ENCODE data around the gene TMEM245.

The TMEM245 gene

GRCh38 chr9:109119439-109120203 is at the start of gene TMEM245:
Gene TMEM245, minus strand, starts transcription at chr9:109119947. Its CDS starts 34 bp downstream, at chr9:109119913.
- TF ChIP-seq POLR2A (IDR thresholded peaks at IDR 0.05; ENCODE audit: low read length) (peak; percentile 90), GATA1 (IDR thresholded peaks at IDR 0.05; ENCODE audit: low read depth, low read length) (no peak)
- DNase-seq = peak; percentile 98 to 99

- peak in 1 of 2 experiments; percentile 31 for DNase-seq
- TF ChIP-seq GATA1 (IDR thresholded peaks at IDR 0.05; ENCODE audit: low read depth, low read length) (no peak), POLR2A (IDR thresholded peaks at IDR 0.05; ENCODE audit: low read length) (no peak)
Observed at GRCh38 chr9:109168170-109168569, 48.4 kb upstream of the TMEM245 start.

- TF ChIP-seq GATA1 (IDR thresholded peaks at IDR 0.05; ENCODE audit: low read depth, low read length) (no peak), POLR2A (IDR thresholded peaks at IDR 0.05; ENCODE audit: low read length) (no peak)
Observed at GRCh38 chr9:109167716-109168115, 48.0 kb upstream of the TMEM245 start.

GRCh38 chr9:109166771-109167601 is 47.2 kb upstream of the TMEM245 start, which contains the start of gene FRRS1L:
Gene FRRS1L, minus strand, starts transcription at chr9:109167249. Its CDS starts 111 bp downstream, at chr9:109167138.
- DNase-seq = peak; percentile 62 to 65
- TF ChIP-seq GATA1 (IDR thresholded peaks at IDR 0.05; ENCODE audit: low read depth, low read length) = no peak
- TF ChIP-seq POLR2A (IDR thresholded peaks at IDR 0.05; ENCODE audit: low read length) = no peak

More at GRCh38 chr9:109167716-109168115, 48.0 kb upstream of the TMEM245 start:
- DNase-seq = no peak

GRCh38 chr9:109166171-109166770 is 46.5 kb upstream of the TMEM245 start:
- TF ChIP-seq GATA1 (IDR thresholded peaks at IDR 0.05; ENCODE audit: low read depth, low read length) = no peak
- TF ChIP-seq POLR2A (IDR thresholded peaks at IDR 0.05; ENCODE audit: low read length) = no peak
- peak; percentile 17 to 42 for DNase-seq

- TF ChIP-seq GATA1 (IDR thresholded peaks at IDR 0.05; ENCODE audit: low read depth, low read length) (no peak), POLR2A (IDR thresholded peaks at IDR 0.05; ENCODE audit: low read length) (no peak)
- DNase-seq = no peak
Observed at GRCh38 chr9:109164042-109164441, 44.3 kb upstream of the TMEM245 start.

- DNase-seq = no peak
Observed at GRCh38 chr9:109163194-109163593, 43.4 kb upstream of the TMEM245 start.

GRCh38 chr9:109162677-109163076 is 42.9 kb upstream of the TMEM245 start:
- no peak for DNase-seq
- TF ChIP-seq GATA1 (IDR thresholded peaks at IDR 0.05; ENCODE audit: low read depth, low read length) = no peak
- no peak for TF ChIP-seq POLR2A (IDR thresholded peaks at IDR 0.05; ENCODE audit: low read length)

More at GRCh38 chr9:109163194-109163593, 43.4 kb upstream of the TMEM245 start:
- no peak for TF ChIP-seq POLR2A (IDR thresholded peaks at IDR 0.05; ENCODE audit: low read length)
- TF ChIP-seq GATA1 (IDR thresholded peaks at IDR 0.05; ENCODE audit: low read depth, low read length) = no peak

- no peak for DNase-seq
- no peak for TF ChIP-seq GATA1 (IDR thresholded peaks at IDR 0.05; ENCODE audit: low read depth, low read length)
- no peak for TF ChIP-seq POLR2A (IDR thresholded peaks at IDR 0.05; ENCODE audit: low read length)
Observed at GRCh38 chr9:109161471-109161870, 41.7 kb upstream of the TMEM245 start.

- DNase-seq = peak in 1 of 2 experiments; percentile 28
- no peak for TF ChIP-seq GATA1 (IDR thresholded peaks at IDR 0.05; ENCODE audit: low read depth, low read length)
- TF ChIP-seq POLR2A (IDR thresholded peaks at IDR 0.05; ENCODE audit: low read length) = no peak
Observed at GRCh38 chr9:109159583-109159982, 39.8 kb upstream of the TMEM245 start.

- DNase-seq = no peak
- TF ChIP-seq POLR2A (IDR thresholded peaks at IDR 0.05; ENCODE audit: low read length) = no peak
- no peak for TF ChIP-seq GATA1 (IDR thresholded peaks at IDR 0.05; ENCODE audit: low read depth, low read length)
Observed at GRCh38 chr9:109158651-109159050, 38.9 kb upstream of the TMEM245 start.

- TF ChIP-seq POLR2A (IDR thresholded peaks at IDR 0.05; ENCODE audit: low read length) (no peak), GATA1 (IDR thresholded peaks at IDR 0.05; ENCODE audit: low read depth, low read length) (no peak)
- DNase-seq = peak; percentile 80 to 92
Observed at GRCh38 chr9:109156708-109157107, 37.0 kb upstream of the TMEM245 start.

- no peak for DNase-seq
- TF ChIP-seq GATA1 (IDR thresholded peaks at IDR 0.05; ENCODE audit: low read depth, low read length) = no peak
- no peak for TF ChIP-seq POLR2A (IDR thresholded peaks at IDR 0.05; ENCODE audit: low read length)
Observed at GRCh38 chr9:109150925-109151545, 31.3 kb upstream of the TMEM245 start.
